Ovary (tissue), 9 donors: ENCODE data around the gene SPATA3. TPM values are rescaled to one million over a fixed set of nuclear protein-coding genes. Genes with fewer than 3 reads are reported as not detected.

ENCODE experiments used
- DNase-seq, 5 donors: peaks; one replicate each; pipeline ENCODE4 v3.0.0-alpha.2; 2019 to 2020
- H3K27ac ChIP-seq, 2 donors: fragments of 200-600 bp; one replicate each; pipeline versions ENCODE4 v1.5.1 to v1.8.0; 2019 to 2022
- H3K27me3 ChIP-seq: fragments of 200-600 bp; one replicate; pipeline ENCODE4 v1.8.0; 2022
- H3K36me3 ChIP-seq: fragments of 200-600 bp; sonication (generic); one replicate; pipeline ENCODE4 v1.5.1; 2019
- H3K4me1 ChIP-seq: one replicate; pipeline ENCODE4 v1.8.1; 2013; ENCODE audit warnings: mild to moderate bottlenecking, moderate library complexity; ENCODE audit not compliant: insufficient read depth
- H3K4me3 ChIP-seq: fragments of 200-600 bp; sonication (generic); one replicate; pipeline ENCODE4 v1.5.1; 2017
- H3K9me3 ChIP-seq, 2 donors: fragments of 200-600 bp in 1 of 2; sonication (generic) in 1 of 2; one replicate each; pipeline versions ENCODE4 v1.5.1 to v1.8.1; 2013 to 2019; ENCODE audit warnings: mild to moderate bottlenecking in 1 of 2, moderate library complexity in 1 of 2
- CTCF ChIP-seq, 3 donors: fragments of 450-650 bp in 2 of 3; fragments of 200-600 bp in 1 of 3; IDR thresholded peaks; one replicate each; pipeline versions ENCODE4 v1.5.1 to v1.8.0; 2016 to 2022; ENCODE audit warnings: antibody characterized with exemption in 3 of 3, mild to moderate bottlenecking in 1 of 3
- EP300 ChIP-seq: sonication (generic); formaldehyde crosslinking; IDR thresholded peaks from one replicate; pipeline ENCODE4 v1.6.1; 2017; ENCODE audit warnings: antibody characterized with exemption
- POLR2A ChIP-seq: fragments of 450-650 bp; IDR thresholded peaks from one replicate; pipeline ENCODE4 v1.6.1; 2017; ENCODE audit warnings: antibody characterized with exemption, mild to moderate bottlenecking, moderate library complexity
- WGBS, 3 donors: extraction: QIAGEN DNeasy Blood & Tissue Kit in 1 of 3; methylation state at CpG; one replicate each; pipeline versions ENCODE4 v1.1.5 to v1.1.7; 2013 to 2017; 5-methylcytosine and 5-hydroxymethylcytosine counted together
- intact Hi-C, 4 donors: fragments of 100-400 bp; cut with DNase I; formaldehyde crosslinking; loops; one replicate each; pipeline versions ENCODE4 v1.11.0 to v1.15.1; 2022 to 2023
- polyA plus RNA-seq, 2 donors: library from polyadenylated mRNA; stranded (reverse); fragments of 200-250 nt in 1 of 2; fragments of 350-450 nt in 1 of 2; fragmentation: Illumina TruSeq in 1 of 2; extraction: RNeasy Lipid Tissue Mini Kit (QIAGEN cat#74804) in 1 of 2; gene quantifications; one replicate each; pipeline ENCODE4 v1.2.3, GENCODE V29; 2013 to 2014
- total RNA-seq, 7 donors: library from RNA; depleted of rRNA in 2 of 7; stranded (reverse); fragments of >200 nt in 2 of 7; fragmentation: NEBNext Ultra II Directional in 3 of 7; extraction: Animal tissue kit (Norgen Biotek cat#: 25700) in 3 of 7; gene quantifications; one replicate each; pipeline versions ENCODE4 v1.1.0 to v1.2.4, GENCODE V29; 2016 to 2023
- donor health status: DM: no; HTN: no; CAD: no; lungs with moderate emphysema.
- donor health status: DM: no; HTN: no; CAD: no.
- donor health status: Bipolar disorder and iron deficiency.
- donor health status: DM: yes; HTN: yes; CAD: no.
- donor health status: DM: no; HTN: no; CAD: no.
- donor health status: DM: yes; HTN: yes; CAD: no.

SPATA3 gene
- total and polyA plus RNA-seq, 9 donors = not detected

- no peaks in the 10 kb centered on the region for H3K36me3 ChIP-seq
- intact Hi-C loops = no loop called here
- WGBS, 3 donors = 90 to 94% (median 92%) methylated on average over 4 of the region's 4 CpGs
- H3K9me3 ChIP-seq = no peaks in the 10 kb centered on the region
- no peaks in the 10 kb centered on the region for H3K27me3 ChIP-seq
- no peak for DNase-seq
- TF ChIP-seq POLR2A (no peak), CTCF (IDR thresholded peaks at IDR 0.05) (no peak), EP300 (no peak)
- no peak overlapping the region for H3K27ac ChIP-seq
- H3K4me1 ChIP-seq = no peaks in the 10 kb centered on the region
- H3K4me3 ChIP-seq = no peak overlapping the region
Measured at GRCh38 chr2:231043796-231044195, 47.9 kb downstream of the SPATA3 start.

- DNase-seq = no peak
- 67 to 72% (median 69%) methylated on average over 5 of the region's 5 CpGs for WGBS, 3 donors
Measured at GRCh38 chr2:231046916-231047273, 51.0 kb downstream of the SPATA3 start.

GRCh38 chr2:231047274-231047922 lies 51.5 kb downstream of the SPATA3 start:
- H3K27ac ChIP-seq = no peak overlapping the region

More at GRCh38 chr2:231046916-231047273, 51.0 kb downstream of the SPATA3 start:
- H3K36me3 ChIP-seq = no peaks in the 10 kb centered on the region
- TF ChIP-seq EP300 (no peak), CTCF (IDR thresholded peaks at IDR 0.05) (no peak), POLR2A (no peak)
- no peaks in the 10 kb centered on the region for H3K27me3 ChIP-seq
- no peaks in the 10 kb centered on the region for H3K4me1 ChIP-seq
- no peak overlapping the region for H3K27ac ChIP-seq
- H3K4me3 ChIP-seq = no peak overlapping the region
- no peaks in the 10 kb centered on the region for H3K9me3 ChIP-seq
- intact Hi-C loops = no loop called here

More at GRCh38 chr2:231047274-231047922, 51.5 kb downstream of the SPATA3 start:
- no peak overlapping the region for H3K4me3 ChIP-seq
- H3K4me1 ChIP-seq = no peaks in the 10 kb centered on the region
- WGBS, 3 donors = 68 to 72% (median 70%) methylated on average over 8 of the region's 8 CpGs
- H3K36me3 ChIP-seq = no peaks in the 10 kb centered on the region
- TF ChIP-seq CTCF (IDR thresholded peaks at IDR 0.05) (no peak), POLR2A (no peak), EP300 (no peak)
- intact Hi-C loops = no loop called here
- DNase-seq = no peak
- no peaks in the 10 kb centered on the region for H3K27me3 ChIP-seq
- no peaks in the 10 kb centered on the region for H3K9me3 ChIP-seq
